Suprapubic skin (tissue), 4 donors: ENCODE measurements around the gene PDE4D. TPM values are rescaled to one million over a fixed set of nuclear protein-coding genes. Genes with fewer than 3 reads are reported as not detected.

Source experiments
- DNase-seq, 2 donors: peaks; one replicate each; pipeline ENCODE4 v3.0.0-alpha.2; 2019; ENCODE audit warnings: low spot score in 2 of 2
- H3K27ac ChIP-seq: fragments of 200-600 bp; sonication (generic); one replicate; pipeline ENCODE4 v1.5.1; 2019
- H3K27me3 ChIP-seq: fragments of 200-600 bp; sonication (generic); one replicate; pipeline ENCODE4 v1.5.1; 2019
- H3K36me3 ChIP-seq: fragments of 200-600 bp; sonication (generic); one replicate; pipeline ENCODE4 v1.5.1; 2019
- H3K4me1 ChIP-seq: fragments of 200-600 bp; sonication (generic); one replicate; pipeline ENCODE4 v1.5.1; 2019
- H3K4me3 ChIP-seq: fragments of 200-600 bp; sonication (generic); one replicate; pipeline ENCODE4 v1.5.1; 2019; ENCODE audit warnings: mild to moderate bottlenecking
- H3K9me3 ChIP-seq: fragments of 200-600 bp; sonication (generic); one replicate; pipeline ENCODE4 v1.5.1; 2019
- EP300 ChIP-seq: sonication (generic); formaldehyde crosslinking; IDR thresholded peaks from one replicate; pipeline ENCODE4 v1.6.1; 2017; ENCODE audit warnings: antibody characterized with exemption
- POLR2A ChIP-seq, 2 donors: fragments of 450-650 bp; IDR thresholded peaks; one replicate each; pipeline ENCODE4 v1.6.1; 2017; ENCODE audit warnings: antibody characterized with exemption in 2 of 2, mild to moderate bottlenecking in 2 of 2, moderate library complexity in 2 of 2
- POLR2AphosphoS5 ChIP-seq, 3 donors: sonication (generic); formaldehyde crosslinking; IDR thresholded peaks; one replicate each; pipeline ENCODE4 v1.6.1; 2017; ENCODE audit warnings: antibody characterized with exemption in 3 of 3
- WGBS: methylation state at CpG from one replicate; pipeline ENCODE4 v1.1.5; 2018; 5-methylcytosine and 5-hydroxymethylcytosine counted together
- total RNA-seq, 4 donors: library from RNA; depleted of rRNA; stranded (reverse); fragments of >200 nt; gene quantifications; one replicate each; pipeline ENCODE4 v1.1.0, GENCODE V29; 2016
- TF ChIP-seq, protein P1 (sequence below), 2 donors: fragments of 200-600 bp in 1 of 2; fragments of 450-650 bp in 1 of 2; sonication (generic) in 1 of 2; IDR thresholded peaks; one replicate each; pipeline ENCODE4 v1.5.1; 2016 to 2019; ENCODE audit warnings: antibody characterized with exemption in 2 of 2, mild to moderate bottlenecking in 1 of 2, moderate library complexity in 1 of 2

PDE4D gene
- total RNA-seq, 4 donors from 2014 or later = 26.8 to 57.2 (median 29.9) TPM

DNA sequence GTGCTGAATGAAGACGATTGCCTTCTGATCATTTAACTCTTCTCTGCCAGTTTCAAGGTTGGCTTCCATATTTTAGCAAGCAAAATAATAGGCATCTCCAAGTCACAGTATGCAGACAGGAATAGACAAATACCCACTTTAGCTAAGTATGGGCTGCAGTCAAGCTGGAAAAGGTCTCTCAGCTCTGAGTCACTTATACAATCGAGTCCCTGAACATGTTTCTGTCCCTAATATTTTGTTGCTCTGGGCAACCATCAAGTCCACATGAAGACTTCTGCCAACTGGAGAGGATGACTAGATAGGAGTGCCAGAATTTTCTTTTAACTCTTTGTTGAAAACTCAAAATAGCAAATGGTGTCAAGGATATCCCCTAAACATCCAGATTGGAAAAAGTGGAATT lies 735.4 kb downstream of the PDE4D start:
- no peak overlapping the region for H3K27ac ChIP-seq
- 21% methylated on average over 2 of the region's 2 CpGs for whole genome bisulfite sequencing
- no peaks in the 10 kb centered on the region for H3K36me3 ChIP-seq
- H3K4me1 ChIP-seq = no peaks in the 10 kb centered on the region
- no peak for TF ChIP-seq POLR2AphosphoS5 (IDR thresholded peaks at IDR 0.05)
- H3K9me3 ChIP-seq = no peaks in the 10 kb centered on the region
- H3K4me3 ChIP-seq = no peak overlapping the region
- DNase-seq = no peak
- H3K27me3 ChIP-seq = no peaks in the 10 kb centered on the region

DNA sequence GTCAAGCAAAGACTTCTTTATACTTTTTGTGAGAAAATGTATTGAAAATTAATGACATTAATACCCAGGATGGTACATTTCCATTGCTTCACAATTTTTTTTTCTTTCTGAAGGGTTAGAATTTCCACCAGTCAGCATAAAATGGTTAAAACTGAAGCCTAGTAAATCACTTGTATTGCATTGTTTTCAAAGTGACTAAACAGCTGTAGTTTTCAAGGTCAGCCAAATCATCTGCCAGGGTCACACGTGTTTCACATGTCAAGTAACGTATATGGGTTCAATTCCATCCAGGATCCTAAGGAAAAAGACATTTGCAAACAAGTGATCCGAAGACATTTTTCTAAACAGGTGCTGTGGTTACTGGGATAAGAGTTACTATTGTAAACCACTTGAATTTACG lies 736.5 kb downstream of the PDE4D start:
- Histone ChIP-seq H3K27me3 (no peaks in the 10 kb centered on the region), H3K4me3 (no peak overlapping the region), H3K36me3 (no peaks in the 10 kb centered on the region), H3K9me3 (no peaks in the 10 kb centered on the region), H3K4me1 (no peaks in the 10 kb centered on the region), H3K27ac (no peak overlapping the region)
- TF ChIP-seq, protein P1, sequence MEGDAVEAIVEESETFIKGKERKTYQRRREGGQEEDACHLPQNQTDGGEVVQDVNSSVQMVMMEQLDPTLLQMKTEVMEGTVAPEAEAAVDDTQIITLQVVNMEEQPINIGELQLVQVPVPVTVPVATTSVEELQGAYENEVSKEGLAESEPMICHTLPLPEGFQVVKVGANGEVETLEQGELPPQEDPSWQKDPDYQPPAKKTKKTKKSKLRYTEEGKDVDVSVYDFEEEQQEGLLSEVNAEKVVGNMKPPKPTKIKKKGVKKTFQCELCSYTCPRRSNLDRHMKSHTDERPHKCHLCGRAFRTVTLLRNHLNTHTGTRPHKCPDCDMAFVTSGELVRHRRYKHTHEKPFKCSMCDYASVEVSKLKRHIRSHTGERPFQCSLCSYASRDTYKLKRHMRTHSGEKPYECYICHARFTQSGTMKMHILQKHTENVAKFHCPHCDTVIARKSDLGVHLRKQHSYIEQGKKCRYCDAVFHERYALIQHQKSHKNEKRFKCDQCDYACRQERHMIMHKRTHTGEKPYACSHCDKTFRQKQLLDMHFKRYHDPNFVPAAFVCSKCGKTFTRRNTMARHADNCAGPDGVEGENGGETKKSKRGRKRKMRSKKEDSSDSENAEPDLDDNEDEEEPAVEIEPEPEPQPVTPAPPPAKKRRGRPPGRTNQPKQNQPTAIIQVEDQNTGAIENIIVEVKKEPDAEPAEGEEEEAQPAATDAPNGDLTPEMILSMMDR (IDR thresholded peaks at IDR 0.05) = no peak
- TF ChIP-seq POLR2A (IDR thresholded peaks at IDR 0.05) = no peak
- DNase-seq = no peak
- WGBS = 70% methylated on average over 4 of the region's 4 CpGs

DNA sequence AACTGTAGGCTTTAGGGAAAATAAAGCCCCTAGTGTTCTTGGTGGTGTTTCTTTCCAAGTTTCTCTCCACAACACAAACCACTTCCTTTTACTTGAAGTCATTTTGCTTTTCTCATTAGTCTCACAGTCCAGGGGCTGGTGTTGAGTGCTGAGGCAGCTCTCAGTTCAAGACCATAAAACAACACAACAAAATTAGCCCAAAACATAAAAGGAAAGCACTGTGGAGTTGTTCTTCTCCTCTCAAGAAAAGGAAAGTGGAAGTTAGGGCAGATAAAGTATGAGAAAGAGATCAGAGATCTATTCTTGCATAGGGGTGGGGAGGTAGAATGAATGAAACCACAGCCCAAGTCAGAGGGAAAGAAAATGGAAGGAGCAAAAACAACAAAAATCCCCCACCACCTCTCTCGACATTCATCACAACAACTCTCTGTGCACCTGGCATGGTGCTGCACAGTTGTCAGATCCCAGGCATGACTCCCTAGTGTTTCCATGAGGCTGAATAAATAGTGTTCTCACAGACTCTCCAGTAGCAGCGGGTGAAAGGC lies 740.8 kb downstream of the PDE4D start:
- TF ChIP-seq, protein P1 (IDR thresholded peaks at IDR 0.05) = no peak
- TF ChIP-seq POLR2AphosphoS5 (IDR thresholded peaks at IDR 0.05) = no peak
- no peak for TF ChIP-seq POLR2A (IDR thresholded peaks at IDR 0.05)
- no peak for TF ChIP-seq EP300
- WGBS = 91% methylated on average over 2 of the region's 2 CpGs
- no peak for DNase-seq
- H3K27me3 ChIP-seq = no peaks in the 10 kb centered on the region
- no peaks in the 10 kb centered on the region for H3K9me3 ChIP-seq
- no peak overlapping the region for H3K4me3 ChIP-seq
- H3K36me3 ChIP-seq = no peaks in the 10 kb centered on the region
- no peaks in the 10 kb centered on the region for H3K4me1 ChIP-seq
- no peak overlapping the region for H3K27ac ChIP-seq

DNA sequence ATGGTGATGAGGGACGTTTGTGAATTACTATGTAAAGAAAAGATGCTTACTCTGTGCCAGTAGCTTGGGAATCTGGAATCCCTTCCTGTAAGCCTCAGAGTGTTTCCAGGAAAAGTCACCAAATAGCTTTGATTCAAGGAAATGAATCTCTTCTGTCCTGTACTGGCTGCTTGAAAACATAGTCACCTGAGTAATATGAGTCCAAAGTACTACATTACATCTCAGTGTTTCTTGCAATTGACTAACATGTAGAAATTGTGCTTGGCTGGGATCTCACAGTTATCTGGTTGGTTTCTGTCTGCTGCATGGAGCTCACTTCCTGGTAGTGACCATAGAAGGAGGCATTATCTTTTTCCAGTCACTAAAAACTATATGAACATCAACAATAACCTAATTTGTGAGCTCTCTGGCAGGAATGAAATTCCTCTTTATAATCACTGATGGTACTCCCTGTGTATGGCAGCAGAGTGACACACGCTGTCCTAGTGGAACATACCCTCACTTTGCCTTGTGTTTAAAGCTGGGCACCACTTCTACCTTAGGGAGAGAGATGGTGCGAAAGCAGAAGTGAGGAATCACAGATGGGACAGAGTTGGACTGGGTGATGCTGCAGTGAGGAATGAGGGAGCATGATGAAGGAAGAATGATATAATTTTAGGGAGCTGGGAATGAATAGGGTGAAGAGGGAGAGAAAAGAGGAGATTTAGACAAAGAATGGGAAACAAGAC lies 742.2 kb downstream of the PDE4D start:
- H3K27me3 ChIP-seq = no peaks in the 10 kb centered on the region
- no peak for DNase-seq
- TF ChIP-seq POLR2A (IDR thresholded peaks at IDR 0.05) (no peak), EP300 (no peak), POLR2AphosphoS5 (IDR thresholded peaks at IDR 0.05) (no peak)
- TF ChIP-seq, protein P1 (IDR thresholded peaks at IDR 0.05) = no peak
- no peaks in the 10 kb centered on the region for H3K9me3 ChIP-seq
- no peaks in the 10 kb centered on the region for H3K36me3 ChIP-seq
- no peaks in the 10 kb centered on the region for H3K4me1 ChIP-seq
- WGBS = 72% methylated on average over 3 of the region's 3 CpGs
- no peak overlapping the region for H3K27ac ChIP-seq
- no peak overlapping the region for H3K4me3 ChIP-seq

- no peaks in the 10 kb centered on the region for H3K36me3 ChIP-seq
- no peak overlapping the region for H3K4me3 ChIP-seq
- no peak for TF ChIP-seq POLR2AphosphoS5 (IDR thresholded peaks at IDR 0.05)
- TF ChIP-seq, protein P1 (IDR thresholded peaks at IDR 0.05) = no peak
- no peak for TF ChIP-seq POLR2A (IDR thresholded peaks at IDR 0.05)
- TF ChIP-seq EP300 = no peak
- H3K27ac ChIP-seq = no peak overlapping the region
- no peaks in the 10 kb centered on the region for H3K4me1 ChIP-seq
- DNase-seq = no peak
- H3K27me3 ChIP-seq = no peaks in the 10 kb centered on the region
- no peaks in the 10 kb centered on the region for H3K9me3 ChIP-seq
- WGBS = 74% methylated on average over 1 of the region's 1 CpG
These were observed 743.7 kb downstream of the PDE4D start for GRCh38 chr5:59149827-59150226.
